ENCODE results near the gene TMC1.

DNA sequence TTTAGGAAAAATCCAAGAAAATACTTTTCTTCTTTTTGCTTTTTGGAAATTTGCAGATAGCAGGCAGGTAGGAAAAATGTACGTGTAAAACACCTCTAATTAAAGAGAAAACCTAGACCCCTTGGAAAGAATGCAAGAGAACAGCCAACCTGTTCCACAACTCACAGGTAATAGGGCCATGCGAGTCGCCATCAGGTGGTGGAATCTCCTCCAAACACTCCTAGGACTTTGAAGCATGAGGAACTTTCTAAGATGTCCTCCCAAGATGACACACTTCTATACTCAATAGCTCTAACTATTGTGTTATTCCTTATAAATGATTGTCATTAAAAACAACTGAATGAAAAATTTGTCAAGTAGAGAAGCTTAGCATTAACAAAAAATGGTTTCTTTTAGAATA is 174.0 kb downstream of the TMC1 start:
- TF ChIP-seq POLR2A (IDR thresholded peaks at IDR 0.05) (no peak), CTCF (IDR thresholded peaks at IDR 0.05) (no peak)
